Choroid plexus epithelial cell (primary cell): Measurements from ENCODE around the gene PTPRU.

ENCODE experiments used
- DNase-seq: peaks from one replicate; pipeline ENCODE4 v3.0.0-alpha.2; 2010; ENCODE audit warnings: low read depth
- H3K4me3 ChIP-seq: 2 replicates; pipeline ENCODE4 v1.5.1; 2011; ENCODE audit warnings: low read depth, mild to moderate bottlenecking, control low read depth, low read length, moderate library complexity
- CTCF ChIP-seq: conservative IDR thresholded peaks from 2 replicates; pipeline ENCODE4 v1.5.1; 2011; ENCODE audit warnings: low read depth, mild to moderate bottlenecking, control low read depth, inconsistent platforms, low read length, moderate library complexity

PTPRU gene

GRCh38 chr1:29371332-29371731 lies 135.0 kb downstream of the PTPRU start:
- DNase-seq = no peak
- no peak for TF ChIP-seq CTCF
- no peak overlapping the region for H3K4me3 ChIP-seq

GRCh38 chr1:29372108-29372507 lies 135.8 kb downstream of the PTPRU start:
- no peak for TF ChIP-seq CTCF
- no peak for DNase-seq
- no peak overlapping the region for H3K4me3 ChIP-seq
